NCI-H128 (cell line): ENCODE measurements around the gene ZNF682.
"Not testable (repeated sequence)": the region's sequence is repeated elsewhere in the genome, so short reads cannot be mapped to it uniquely, and the experiment has no call there.

Experiments used
- DNase-seq: peaks from one replicate; lab custom pipeline; 2025; ENCODE audit not compliant: unreplicated experiment; lab: John Stamatoyannopoulos, UW

The ZNF682 gene

GRCh38 chr19:19997656-19998268 is 41.5 kb downstream of the ZNF682 start:
- no peak for DNase-seq

DNA sequence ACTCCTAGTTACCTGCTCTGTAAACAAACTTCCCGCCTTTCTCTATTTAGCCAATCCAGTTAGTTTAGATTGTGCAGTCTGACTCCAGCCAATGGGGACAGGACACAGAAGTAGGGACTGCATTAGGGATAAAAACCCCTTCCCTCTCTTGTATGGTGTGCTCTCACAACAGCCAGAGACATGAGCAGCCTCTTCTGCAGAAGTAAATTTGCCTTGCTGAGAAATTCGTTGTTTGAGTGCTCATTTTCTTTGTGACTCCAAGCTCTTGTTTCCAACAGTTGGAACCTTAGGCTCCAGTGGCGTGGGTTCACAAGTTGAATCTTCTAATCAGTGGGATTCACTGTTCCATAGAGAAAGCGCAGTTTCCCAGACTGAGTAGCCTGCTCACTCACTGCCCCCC is 72.4 kb downstream of the ZNF682 start:
- DNase-seq = no peak

DNA sequence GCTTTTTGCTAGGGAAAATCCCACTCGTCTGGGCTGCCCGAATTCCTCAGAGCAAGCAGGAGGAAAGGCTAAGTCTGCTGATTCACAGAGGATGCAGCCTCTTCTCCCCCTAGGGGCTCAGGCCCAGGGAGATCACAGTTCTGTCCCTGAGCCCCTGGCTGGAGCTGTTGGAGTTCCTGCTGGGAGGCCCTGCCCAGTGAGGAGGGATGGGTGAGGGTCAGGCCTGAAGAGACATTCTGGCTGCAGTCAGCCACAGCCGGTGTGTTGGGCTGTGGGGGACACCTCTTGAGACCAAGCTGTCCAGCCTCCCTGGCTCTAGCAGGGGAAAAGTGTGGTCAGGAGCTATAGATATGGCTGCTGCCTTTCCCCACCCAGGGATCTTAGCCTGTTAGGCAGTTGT is 73.2 kb downstream of the ZNF682 start:
- DNase-seq = not testable (repeated sequence)

GRCh38 chr19:19964416-19964815 is 74.9 kb downstream of the ZNF682 start:
- DNase-seq = no peak

DNA sequence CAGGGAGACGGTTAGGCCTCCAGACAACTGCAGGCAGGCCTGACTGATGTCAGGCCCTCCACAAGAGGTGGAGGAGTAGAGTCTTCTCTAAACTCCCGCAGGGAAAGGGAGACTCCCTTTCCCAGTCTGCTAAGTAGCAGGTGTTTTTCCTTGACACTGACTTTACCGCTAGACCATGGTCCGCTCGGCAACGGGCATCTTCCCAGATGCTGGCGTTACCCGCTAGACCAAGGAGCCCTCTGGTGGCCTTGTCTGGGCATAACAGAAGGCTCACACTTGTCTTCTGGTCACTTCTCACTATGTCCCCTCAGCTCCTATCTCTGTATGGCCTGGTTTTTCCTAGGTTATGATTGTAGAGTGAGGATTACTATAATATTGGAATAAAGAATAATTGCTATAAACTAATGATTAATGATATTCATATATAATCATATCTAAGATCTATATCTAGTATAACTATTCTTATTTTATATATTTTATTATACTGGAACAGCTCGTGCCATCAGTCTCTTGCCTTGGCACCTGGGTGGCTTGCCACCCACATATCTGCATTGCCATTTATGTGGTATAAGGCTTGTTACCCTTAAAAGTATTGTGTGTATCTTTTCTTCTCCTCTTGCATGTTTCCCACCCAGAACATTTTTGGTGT is 80.0 kb downstream of the ZNF682 start:
- peak; percentile 47 for DNase-seq

DNA sequence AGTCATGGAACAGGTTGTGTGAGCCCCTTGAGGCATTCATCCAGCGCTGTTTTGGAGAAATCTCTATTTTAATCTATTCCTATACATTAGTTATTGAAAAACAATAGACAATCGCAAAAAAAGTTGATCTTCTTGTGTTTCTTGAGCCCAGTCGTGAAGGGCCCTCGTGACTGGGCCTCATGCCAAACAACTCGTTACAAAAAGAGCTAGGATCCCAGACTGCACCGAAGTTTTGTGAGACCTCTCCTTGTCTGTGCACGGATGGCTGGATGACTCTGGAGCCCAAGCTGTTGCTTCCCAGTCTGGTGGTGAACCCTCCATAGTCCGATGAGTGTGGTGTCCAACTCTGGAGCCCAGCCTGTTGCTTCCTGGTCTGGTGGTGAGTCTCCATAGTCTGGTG is 81.5 kb downstream of the ZNF682 start:
- not testable (repeated sequence) for DNase-seq

GRCh38 chr19:19956434-19957075 is 82.8 kb downstream of the ZNF682 start:
- DNase-seq = no peak

DNA sequence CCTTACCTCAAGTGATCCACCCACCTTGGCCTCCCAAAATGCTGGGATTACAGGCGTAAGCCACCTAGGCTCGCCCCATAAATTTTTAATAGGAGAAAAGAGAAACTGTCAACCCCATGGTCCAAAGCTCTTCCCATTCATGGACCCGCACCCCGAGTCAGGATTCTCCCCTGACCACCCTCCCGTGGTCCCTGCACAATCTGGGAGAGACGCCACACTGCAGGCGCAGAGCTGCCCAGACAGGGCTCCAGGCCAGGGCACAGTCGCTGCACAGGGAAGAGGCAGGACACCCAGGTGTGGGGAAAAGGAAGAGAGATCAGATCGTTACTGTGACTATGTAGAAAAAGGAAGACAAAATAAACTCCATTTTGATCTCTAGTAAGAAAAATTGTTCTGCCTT is 84.1 kb downstream of the ZNF682 start:
- DNase-seq = no peak
